HepG2 (cell line): ENCODE measurements around the gene KIF24. TPM values are rescaled to one million over a fixed set of nuclear protein-coding genes. Genes with fewer than 3 reads are reported as not detected.

Experiments
- ATF7 ChIP-seq, 2 experiments: fragments of 450-650 bp in 1 of 2; sonication (generic) in 1 of 2; formaldehyde crosslinking in 1 of 2; IDR thresholded peaks; 2 replicates each; pipeline versions ENCODE4 v1.4.0 to v1.6.1; 2016 to 2020; ENCODE audit warnings: antibody characterized with exemption in 1 of 2, mild to moderate bottlenecking in 1 of 2, missing genetic modification reagents in 1 of 2
- CBX2 ChIP-seq, 2 experiments: fragments of 200-600 bp in 1 of 2; sonication (generic); formaldehyde crosslinking in 1 of 2; IDR thresholded peaks; 2 replicates each; pipeline versions ENCODE4 v1.7.0 to v1.8.1; 2018 to 2022; ENCODE audit warnings: low read depth in 2 of 2, low read length in 1 of 2, mild to moderate bottlenecking in 1 of 2, missing genetic modification reagents in 1 of 2
- NFRKB ChIP-seq: fragments of 450-650 bp; IDR thresholded peaks from 2 replicates; pipeline ENCODE4 v1.6.1; 2017
- PCBP2 ChIP-seq: fragments of 200-400 bp; formaldehyde crosslinking; optimal IDR thresholded peaks from 2 replicates; pipeline ENCODE3; 2018; ENCODE audit warnings: low read length, low read depth; ENCODE audit not compliant: poor library complexity, severe bottlenecking
- SNAPC2 ChIP-seq: sonication (generic); formaldehyde crosslinking; IDR thresholded peaks from 2 replicates; pipeline ENCODE4 v1.8.1; 2022; ENCODE audit warnings: mild to moderate bottlenecking, missing genetic modification reagents
- STAT5B ChIP-seq: sonication (generic); formaldehyde crosslinking; IDR thresholded peaks from 2 replicates; pipeline ENCODE4 v1.4.0; 2020; ENCODE audit warnings: missing genetic modification reagents
- TIGD3 ChIP-seq: sonication (generic); formaldehyde crosslinking; IDR thresholded peaks from 2 replicates; pipeline ENCODE4 v1.5.1; 2020; ENCODE audit warnings: mild to moderate bottlenecking, missing genetic modification reagents, borderline replicate concordance
- TOPORS ChIP-seq: sonication (generic); formaldehyde crosslinking; IDR thresholded peaks from 2 replicates; pipeline ENCODE4 v1.8.0; 2023; ENCODE audit warnings: mild to moderate bottlenecking, missing genetic modification reagents
- ZNF12 ChIP-seq: sonication (generic); formaldehyde crosslinking; IDR thresholded peaks from 2 replicates; pipeline ENCODE4 v1.5.0; 2020; ENCODE audit warnings: missing genetic modification reagents
- ZNF207 ChIP-seq: fragments of 450-650 bp; IDR thresholded peaks from 2 replicates; pipeline ENCODE4 v1.6.1; 2016; ENCODE audit warnings: antibody characterized with exemption, borderline replicate concordance
- ZNF501 ChIP-seq: sonication (generic); formaldehyde crosslinking; IDR thresholded peaks from 2 replicates; pipeline ENCODE4 v1.5.1; 2020; ENCODE audit warnings: mild to moderate bottlenecking, moderate library complexity, missing genetic modification reagents
- ZNF563 ChIP-seq: sonication (generic); formaldehyde crosslinking; IDR thresholded peaks from 2 replicates; pipeline ENCODE4 v1.8.0; 2022; ENCODE audit warnings: mild to moderate bottlenecking, moderate library complexity, missing genetic modification reagents
- ZNF614 ChIP-seq: IDR thresholded peaks from 2 replicates; pipeline ENCODE4 v1.6.1; 2018; ENCODE audit warnings: missing biosample characterization, missing genetic modification reagents, inconsistent platforms, borderline replicate concordance
- polyA plus RNA-seq, 8 experiments: library from polyadenylated mRNA; depleted of rRNA in 3 of 8; stranded (reverse) in 7 of 8; unstranded in 1 of 8; fragments of >200 nt; fragmentation: Illumina TruSeq in 4 of 8; extraction: Trizol in 4 of 8; gene quantifications; 2 replicates each; pipeline versions ENCODE4 v1.2.1 to v1.2.3, GENCODE V29; 2011 to 2016; ENCODE audit warnings: low read depth in 4 of 8, missing spikeins in 1 of 8, mixed read lengths in 1 of 8; ENCODE audit not compliant: insufficient read depth in 1 of 8
- total RNA-seq, 5 experiments: library from RNA; depleted of rRNA; stranded (reverse); fragments of >200 nt; fragmentation: Illumina TruSeq; extraction: Trizol; gene quantifications; 2 replicates each; pipeline ENCODE4 v1.2.3, GENCODE V29; 2016; ENCODE audit warnings: low read depth in 1 of 5
- TF ChIP-seq, protein P1 (sequence below): sonication (generic); formaldehyde crosslinking; IDR thresholded peaks from 2 replicates; pipeline ENCODE4 v1.5.0; 2020; ENCODE audit warnings: mild to moderate bottlenecking, missing genetic modification reagents, borderline replicate concordance
- TF ChIP-seq, protein P2 (sequence below): sonication (generic); formaldehyde crosslinking; IDR thresholded peaks from 2 replicates; pipeline ENCODE4 v1.4.0; 2020; ENCODE audit warnings: mild to moderate bottlenecking, missing genetic modification reagents
- TF ChIP-seq, protein P3 (sequence below): sonication (generic); formaldehyde crosslinking; IDR thresholded peaks from 2 replicates; pipeline ENCODE4 v1.8.1; 2023; ENCODE audit warnings: missing genetic modification reagents, inconsistent platforms, borderline replicate concordance
- TF ChIP-seq, protein P4 (sequence below): sonication (generic); formaldehyde crosslinking; IDR thresholded peaks from 2 replicates; pipeline ENCODE4 v1.4.0; 2020; ENCODE audit warnings: mild to moderate bottlenecking, missing genetic modification reagents

The KIF24 gene
- total and polyA plus RNA-seq, 2 of the 13 experiments (the other 11 are each of a cell fraction or from before 2014, with no cell fraction given) = 1.1 to 3.0 TPM

- TF ChIP-seq, protein P1, sequence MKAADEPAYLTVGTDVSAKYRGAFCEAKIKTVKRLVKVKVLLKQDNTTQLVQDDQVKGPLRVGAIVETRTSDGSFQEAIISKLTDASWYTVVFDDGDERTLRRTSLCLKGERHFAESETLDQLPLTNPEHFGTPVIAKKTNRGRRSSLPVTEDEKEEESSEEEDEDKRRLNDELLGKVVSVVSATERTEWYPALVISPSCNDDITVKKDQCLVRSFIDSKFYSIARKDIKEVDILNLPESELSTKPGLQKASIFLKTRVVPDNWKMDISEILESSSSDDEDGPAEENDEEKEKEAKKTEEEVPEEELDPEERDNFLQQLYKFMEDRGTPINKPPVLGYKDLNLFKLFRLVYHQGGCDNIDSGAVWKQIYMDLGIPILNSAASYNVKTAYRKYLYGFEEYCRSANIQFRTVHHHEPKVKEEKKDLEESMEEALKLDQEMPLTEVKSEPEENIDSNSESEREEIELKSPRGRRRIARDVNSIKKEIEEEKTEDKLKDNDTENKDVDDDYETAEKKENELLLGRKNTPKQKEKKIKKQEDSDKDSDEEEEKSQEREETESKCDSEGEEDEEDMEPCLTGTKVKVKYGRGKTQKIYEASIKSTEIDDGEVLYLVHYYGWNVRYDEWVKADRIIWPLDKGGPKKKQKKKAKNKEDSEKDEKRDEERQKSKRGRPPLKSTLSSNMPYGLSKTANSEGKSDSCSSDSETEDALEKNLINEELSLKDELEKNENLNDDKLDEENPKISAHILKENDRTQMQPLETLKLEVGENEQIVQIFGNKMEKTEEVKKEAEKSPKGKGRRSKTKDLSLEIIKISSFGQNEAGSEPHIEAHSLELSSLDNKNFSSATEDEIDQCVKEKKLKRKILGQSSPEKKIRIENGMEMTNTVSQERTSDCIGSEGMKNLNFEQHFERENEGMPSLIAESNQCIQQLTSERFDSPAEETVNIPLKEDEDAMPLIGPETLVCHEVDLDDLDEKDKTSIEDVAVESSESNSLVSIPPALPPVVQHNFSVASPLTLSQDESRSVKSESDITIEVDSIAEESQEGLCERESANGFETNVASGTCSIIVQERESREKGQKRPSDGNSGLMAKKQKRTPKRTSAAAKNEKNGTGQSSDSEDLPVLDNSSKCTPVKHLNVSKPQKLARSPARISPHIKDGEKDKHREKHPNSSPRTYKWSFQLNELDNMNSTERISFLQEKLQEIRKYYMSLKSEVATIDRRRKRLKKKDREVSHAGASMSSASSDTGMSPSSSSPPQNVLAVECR (CRISPR knock-in tag) = peak; percentile 100
- TF ChIP-seq STAT5B (CRISPR knock-in tag) = no peak
- TF ChIP-seq ZNF501 (CRISPR knock-in tag) = peak; percentile 76
- no peak for TF ChIP-seq ATF7 (IDR thresholded peaks at IDR 0.05)
- no peak for TF ChIP-seq ATF7 (CRISPR knock-in tag; IDR thresholded peaks at IDR 0.05)
- peak; percentile 64; the same call in 1 of the 2 replicates for TF ChIP-seq ZNF563 (CRISPR knock-in tag)
- no peak for TF ChIP-seq ZNF12 (CRISPR knock-in tag)
- no peak for TF ChIP-seq ZNF207
- TF ChIP-seq ZNF614 (CRISPR knock-in tag) = no peak; the same call in 1 of the 2 replicates
- TF ChIP-seq, protein P2, sequence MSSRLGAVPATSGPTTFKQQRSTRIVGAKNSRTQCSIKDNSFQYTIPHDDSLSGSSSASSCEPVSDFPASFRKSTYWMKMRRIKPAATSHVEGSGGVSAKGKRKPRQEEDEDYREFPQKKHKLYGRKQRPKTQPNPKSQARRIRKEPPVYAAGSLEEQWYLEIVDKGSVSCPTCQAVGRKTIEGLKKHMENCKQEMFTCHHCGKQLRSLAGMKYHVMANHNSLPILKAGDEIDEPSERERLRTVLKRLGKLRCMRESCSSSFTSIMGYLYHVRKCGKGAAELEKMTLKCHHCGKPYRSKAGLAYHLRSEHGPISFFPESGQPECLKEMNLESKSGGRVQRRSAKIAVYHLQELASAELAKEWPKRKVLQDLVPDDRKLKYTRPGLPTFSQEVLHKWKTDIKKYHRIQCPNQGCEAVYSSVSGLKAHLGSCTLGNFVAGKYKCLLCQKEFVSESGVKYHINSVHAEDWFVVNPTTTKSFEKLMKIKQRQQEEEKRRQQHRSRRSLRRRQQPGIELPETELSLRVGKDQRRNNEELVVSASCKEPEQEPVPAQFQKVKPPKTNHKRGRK (CRISPR knock-in tag) = no peak
- TF ChIP-seq TIGD3 (CRISPR knock-in tag) = no peak
- TF ChIP-seq NFRKB = no peak
- TF ChIP-seq, protein P3, sequence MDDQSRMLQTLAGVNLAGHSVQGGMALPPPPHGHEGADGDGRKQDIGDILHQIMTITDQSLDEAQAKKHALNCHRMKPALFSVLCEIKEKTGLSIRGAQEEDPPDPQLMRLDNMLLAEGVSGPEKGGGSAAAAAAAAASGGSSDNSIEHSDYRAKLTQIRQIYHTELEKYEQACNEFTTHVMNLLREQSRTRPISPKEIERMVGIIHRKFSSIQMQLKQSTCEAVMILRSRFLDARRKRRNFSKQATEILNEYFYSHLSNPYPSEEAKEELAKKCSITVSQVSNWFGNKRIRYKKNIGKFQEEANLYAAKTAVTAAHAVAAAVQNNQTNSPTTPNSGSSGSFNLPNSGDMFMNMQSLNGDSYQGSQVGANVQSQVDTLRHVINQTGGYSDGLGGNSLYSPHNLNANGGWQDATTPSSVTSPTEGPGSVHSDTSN (CRISPR knock-in tag) = no peak
- no peak for TF ChIP-seq PCBP2
- peak; percentile 69 for TF ChIP-seq SNAPC2 (CRISPR knock-in tag)
- TF ChIP-seq CBX2 (IDR thresholded peaks at IDR 0.05; ENCODE audit: low read depth, low read length) = no peak
- no peak for TF ChIP-seq CBX2 (CRISPR knock-in tag; IDR thresholded peaks at IDR 0.05; ENCODE audit: low read depth)
- TF ChIP-seq, protein P4, sequence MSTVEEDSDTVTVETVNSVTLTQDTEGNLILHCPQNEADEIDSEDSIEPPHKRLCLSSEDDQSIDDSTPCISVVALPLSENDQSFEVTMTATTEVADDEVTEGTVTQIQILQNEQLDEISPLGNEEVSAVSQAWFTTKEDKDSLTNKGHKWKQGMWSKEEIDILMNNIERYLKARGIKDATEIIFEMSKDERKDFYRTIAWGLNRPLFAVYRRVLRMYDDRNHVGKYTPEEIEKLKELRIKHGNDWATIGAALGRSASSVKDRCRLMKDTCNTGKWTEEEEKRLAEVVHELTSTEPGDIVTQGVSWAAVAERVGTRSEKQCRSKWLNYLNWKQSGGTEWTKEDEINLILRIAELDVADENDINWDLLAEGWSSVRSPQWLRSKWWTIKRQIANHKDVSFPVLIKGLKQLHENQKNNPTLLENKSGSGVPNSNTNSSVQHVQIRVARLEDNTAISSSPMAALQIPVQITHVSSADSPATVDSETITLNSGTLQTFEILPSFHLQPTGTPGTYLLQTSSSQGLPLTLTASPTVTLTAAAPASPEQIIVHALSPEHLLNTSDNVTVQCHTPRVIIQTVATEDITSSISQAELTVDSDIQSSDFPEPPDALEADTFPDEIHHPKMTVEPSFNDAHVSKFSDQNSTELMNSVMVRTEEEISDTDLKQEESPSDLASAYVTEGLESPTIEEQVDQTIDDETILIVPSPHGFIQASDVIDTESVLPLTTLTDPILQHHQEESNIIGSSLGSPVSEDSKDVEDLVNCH (CRISPR knock-in tag) = no peak
- 0 out of 2 replicates have a peak, but pooled peaks have one; percentile 15 for TF ChIP-seq TOPORS (CRISPR knock-in tag)
Measured at GRCh38 chr9:34328987-34329832, at the start of gene KIF24, which contains the start of gene NUDT2 (continued).
